CD4-positive, alpha-beta memory T cell (primary cell): ENCODE data around the gene DNAH6. TPM values are rescaled to one million over a fixed set of nuclear protein-coding genes. Genes with fewer than 3 reads are reported as not detected.
A peak's percentile ranks its signal among the peaks of the same experiment; 100 is the strongest.

Experiments used
- CTCF ChIA-PET: fragments of 350-600 bp; sonication (Branson Sonifier 250); formaldehyde crosslinking; loops from one replicate; lab custom pipeline; 2021; ENCODE audit warnings: inconsistent platforms; ENCODE audit not compliant: partially characterized antibody; lab: Charles Lee
- POLR2A ChIA-PET: fragments of 350-600 bp; sonication (Branson Sonifier 250); formaldehyde crosslinking; loops from one replicate; lab custom pipeline; 2021; ENCODE audit not compliant: partially characterized antibody; lab: Charles Lee
- DNase-seq, 5 donors: peaks; one replicate each; pipeline versions ENCODE4 v3.0.0 to v3.0.0-alpha.2; 2020 to 2022; ENCODE audit warnings: mixed read lengths in 1 of 5
- H3K27ac ChIP-seq: one replicate; pipeline ENCODE4 v1.7.0; 2013; ENCODE audit warnings: low read depth, low read length
- H3K27me3 ChIP-seq: 2 replicates; pipeline ENCODE4 v1.7.0; 2013; ENCODE audit warnings: mild to moderate bottlenecking, low read length, moderate library complexity; ENCODE audit not compliant: insufficient read depth
- H3K36me3 ChIP-seq: 2 replicates; pipeline ENCODE4 v1.7.0; 2013; ENCODE audit warnings: mild to moderate bottlenecking, low read length, moderate library complexity; ENCODE audit not compliant: insufficient read depth
- H3K4me1 ChIP-seq: 2 replicates; pipeline ENCODE4 v1.7.0; 2013; ENCODE audit warnings: mild to moderate bottlenecking, low read length, moderate library complexity; ENCODE audit not compliant: insufficient read depth
- H3K4me3 ChIP-seq, 2 donors: one replicate each; pipeline ENCODE4 v1.7.0; 2013; ENCODE audit warnings: low read length in 2 of 2, mild to moderate bottlenecking in 1 of 2
- H3K9me3 ChIP-seq, 2 donors: one replicate each; pipeline ENCODE4 v1.7.0; 2013; ENCODE audit warnings: low read length in 2 of 2, control low read depth in 1 of 2; ENCODE audit not compliant: control insufficient read depth in 1 of 2
- H3K27ac Mint-ChIP-seq, 7 donors: one replicate each; pipeline ENCODE4 v1.8.0; 2020 to 2021; ENCODE audit warnings: mixed read lengths in 7 of 7, mild to moderate bottlenecking in 6 of 7, inconsistent platforms in 3 of 7, moderate library complexity in 3 of 7
- H3K27me3 Mint-ChIP-seq, 2 donors: one replicate each; pipeline ENCODE4 v1.8.0; 2020 to 2021; ENCODE audit warnings: mixed read lengths in 2 of 2
- H3K36me3 Mint-ChIP-seq, 2 donors: one replicate each; pipeline ENCODE4 v1.8.0; 2020 to 2021; ENCODE audit warnings: mixed read lengths in 2 of 2, inconsistent platforms in 1 of 2, mild to moderate bottlenecking in 1 of 2
- H3K4me1 Mint-ChIP-seq, 4 donors: one replicate each; pipeline ENCODE4 v1.8.0; 2020 to 2021; ENCODE audit warnings: mixed read lengths in 4 of 4, mild to moderate bottlenecking in 1 of 4
- H3K4me3 Mint-ChIP-seq, 8 donors: one replicate each; pipeline ENCODE4 v1.8.0; 2020 to 2021; ENCODE audit warnings: mixed read lengths in 8 of 8, mild to moderate bottlenecking in 7 of 8, moderate library complexity in 6 of 8, inconsistent platforms in 3 of 8
- H3K9me3 Mint-ChIP-seq, 8 donors: one replicate each; pipeline ENCODE4 v1.8.0; 2020 to 2021; ENCODE audit warnings: mixed read lengths in 8 of 8, mild to moderate bottlenecking in 5 of 8, inconsistent platforms in 3 of 8, moderate library complexity in 1 of 8
- intact Hi-C: fragments of 100-400 bp; cut with micrococcal nuclease; formaldehyde crosslinking; loops from one replicate; pipeline ENCODE4 v1.15.1; 2023
- polyA plus RNA-seq, 2 donors: library from polyadenylated mRNA; unstranded; fragments of 300-500 nt; fragmentation: Illumina TruSeq; gene quantifications; one replicate each; pipeline ENCODE4 v1.2.3, GENCODE V29; 2021
- total RNA-seq, 2 experiments: library from RNA; stranded (reverse); gene quantifications; one replicate each; pipeline ENCODE4 v1.2.3, GENCODE V29; 2021

DNAH6 gene
- total and polyA plus RNA-seq, 4 experiments from 2014 or later: 0.22 to 2.9 (median 1.2) TPM

- Histone ChIP-seq H3K4me3 (no peak overlapping the region), H3K27me3 (no peaks in the 10 kb centered on the region), H3K9me3 (no peaks in the 10 kb centered on the region), H3K4me1 (peaks cover under 1% of the 10 kb centered on the region), H3K27ac (no peak overlapping the region), H3K36me3 (no peaks in the 10 kb centered on the region)
- Mint-ChIP-seq H3K9me3 (peaks cover 0 to 3% (median 0%) of the 10 kb centered on the region in 8 donors), H3K4me1 (peaks cover 3 to 10% (median 8%) of the 10 kb centered on the region in 4 donors), H3K27ac (no peak overlapping the region), H3K27me3 (no peaks in the 10 kb centered on the region), H3K4me3 (no peak overlapping the region), H3K36me3 (peaks cover 0 to 5% of the 10 kb centered on the region in 2 donors)
- intact Hi-C loops: no loop called here
- DNase-seq: no peak
- POLR2A ChIA-PET: interaction anchor here (0.6 to 1.1 kb wide), 2 partner anchors 10 to 541 kb away, joined by 3 read pairs; no protein-coding TSS in a partner anchor
- CTCF ChIA-PET: no interaction called here
Observed at GRCh38 chr2:84711651-84712050, 195.4 kb downstream of the DNAH6 start.

DNA sequence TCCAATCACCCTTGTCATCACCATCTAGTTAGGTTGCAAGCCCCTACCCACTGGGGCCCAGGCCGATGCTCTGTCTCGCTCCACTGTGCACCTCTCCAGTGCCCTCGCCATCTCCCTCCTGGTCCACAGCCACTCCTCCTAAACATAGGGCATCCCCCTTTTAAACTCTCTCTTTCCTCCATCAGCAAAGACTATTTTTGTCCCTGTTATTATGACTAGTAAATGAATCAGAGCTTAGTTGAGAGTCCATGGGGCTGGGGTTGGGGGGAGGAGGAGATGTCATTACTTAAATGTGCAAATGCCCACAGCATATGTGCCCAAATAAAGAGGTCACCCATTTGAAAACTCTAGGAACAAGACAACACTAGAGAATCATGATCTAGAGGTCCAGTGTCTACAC lies 197.1 kb downstream of the DNAH6 start:
- Mint-ChIP-seq H3K27ac (peak overlapping the region in 1 of 7 donors; percentile 65), H3K27me3 (no peaks in the 10 kb centered on the region), H3K4me3 (no peak overlapping the region), H3K4me1 (peaks cover 12 to 22% (median 18%) of the 10 kb centered on the region in 4 donors), H3K36me3 (peaks cover 0 to 5% of the 10 kb centered on the region in 2 donors), H3K9me3 (peaks cover 0 to 3% (median 0%) of the 10 kb centered on the region in 8 donors)
- intact Hi-C loops: no loop called here
- Histone ChIP-seq H3K9me3 (no peaks in the 10 kb centered on the region), H3K4me3 (no peak overlapping the region), H3K36me3 (no peaks in the 10 kb centered on the region), H3K27me3 (no peaks in the 10 kb centered on the region), H3K4me1 (peaks cover 14% of the 10 kb centered on the region), H3K27ac (no peak overlapping the region)
- no peak for DNase-seq
- POLR2A ChIA-PET: interaction anchor here (0.6 kb wide), 1 partner anchor 61 kb away, joined by 3 read pairs; no protein-coding TSS in a partner anchor
- CTCF ChIA-PET: interaction anchor here (0.9 kb wide), 1 partner anchor 28 kb away, joined by 3 read pairs; no protein-coding TSS in a partner anchor

GRCh38 chr2:84716564-84716963 lies 200.3 kb downstream of the DNAH6 start:
- Mint-ChIP-seq H3K27ac (peak overlapping the region in 4 of 7 donors; percentile 18 to 84 (median 48)), H3K9me3 (peaks cover 0 to 3% (median 0%) of the 10 kb centered on the region in 8 donors), H3K4me1 (peaks cover 14 to 22% (median 16%) of the 10 kb centered on the region in 4 donors), H3K27me3 (no peaks in the 10 kb centered on the region), H3K36me3 (no peaks in the 10 kb centered on the region), H3K4me3 (no peak overlapping the region)
- ChIA-PET CTCF (interaction anchor here (0.9 to 1.7 kb wide), 2 partner anchors 25 to 210 kb away, joined by 3 to 7 read pairs; no protein-coding TSS in a partner anchor), POLR2A (interaction anchor here (1.4 to 1.5 kb wide), 2 partner anchors 9 to 14 kb away, joined by 3 read pairs; no protein-coding TSS in a partner anchor)
- H3K36me3 ChIP-seq: no peaks in the 10 kb centered on the region
- no peak overlapping the region for H3K4me3 ChIP-seq
- H3K9me3 ChIP-seq: no peaks in the 10 kb centered on the region
- H3K27me3 ChIP-seq: no peaks in the 10 kb centered on the region
- peaks cover 18% of the 10 kb centered on the region for H3K4me1 ChIP-seq
- H3K27ac ChIP-seq: no peak overlapping the region
- intact Hi-C loops: no loop called here
- no peak for DNase-seq

DNA sequence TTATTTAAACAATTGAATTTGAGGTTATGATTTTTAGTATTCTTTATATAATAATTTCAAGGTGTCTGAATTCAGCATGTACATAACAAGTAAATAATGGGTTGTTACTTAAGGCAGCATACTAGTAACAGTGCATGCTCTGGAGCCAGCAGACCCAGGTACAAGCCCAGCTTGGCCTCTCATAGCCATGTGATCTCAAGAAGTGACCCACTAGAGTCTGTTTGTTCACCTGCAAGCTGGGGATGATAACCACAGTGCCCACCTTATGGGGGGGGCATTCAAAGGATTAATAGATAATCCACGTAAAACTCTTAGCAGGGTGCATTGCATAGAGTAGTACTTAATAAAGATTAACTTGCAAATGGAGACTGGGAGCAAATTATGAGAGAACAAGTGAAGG lies 201.0 kb downstream of the DNAH6 start:
- no peaks in the 10 kb centered on the region for H3K9me3 ChIP-seq
- H3K36me3 ChIP-seq: no peaks in the 10 kb centered on the region
- CTCF ChIA-PET: interaction anchor here (0.9 to 1.7 kb wide), 2 partner anchors 24 to 48 kb away, joined by 3 to 7 read pairs; no protein-coding TSS in a partner anchor
- H3K4me3 Mint-ChIP-seq: peak overlapping the region in 1 of 8 donors; percentile 40
- peaks cover 0 to 3% (median 0%) of the 10 kb centered on the region in 8 donors for H3K9me3 Mint-ChIP-seq
- H3K36me3 Mint-ChIP-seq: no peaks in the 10 kb centered on the region
- H3K27me3 ChIP-seq: no peaks in the 10 kb centered on the region
- intact Hi-C loops: no loop called here
- peak overlapping the region in 2 of 7 donors; percentile 15 to 88 for H3K27ac Mint-ChIP-seq
- H3K4me1 ChIP-seq: peaks cover 18% of the 10 kb centered on the region
- H3K27me3 Mint-ChIP-seq: no peaks in the 10 kb centered on the region
- peaks cover 14 to 22% (median 16%) of the 10 kb centered on the region in 4 donors for H3K4me1 Mint-ChIP-seq
- H3K27ac ChIP-seq: no peak overlapping the region
- DNase-seq: no peak
- POLR2A ChIA-PET: interaction anchor here (1.4 to 1.5 kb wide), 2 partner anchors 10 to 15 kb away, joined by 3 read pairs; no protein-coding TSS in a partner anchor
- no peak overlapping the region for H3K4me3 ChIP-seq

DNA sequence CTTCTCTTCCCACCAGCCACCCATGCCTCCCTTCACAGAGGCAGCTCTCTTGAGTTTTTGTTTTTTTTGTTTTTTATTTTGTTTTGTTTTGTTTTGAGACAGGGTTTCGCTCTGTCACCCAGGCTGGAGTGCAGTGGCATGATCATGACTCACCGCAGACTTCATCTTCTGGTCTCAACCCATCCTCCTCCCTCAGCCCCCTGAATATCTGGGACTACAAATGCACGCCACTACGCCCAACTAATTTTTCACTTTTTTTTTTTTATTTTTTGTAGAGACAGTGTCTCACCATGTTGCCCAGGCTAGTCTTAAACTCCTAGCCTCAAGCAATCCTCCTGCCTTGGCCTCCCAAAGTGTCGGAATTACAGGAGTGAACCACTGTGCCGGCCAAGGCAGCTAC lies 203.1 kb downstream of the DNAH6 start:
- no peak overlapping the region for H3K4me3 ChIP-seq
- ChIA-PET POLR2A (no interaction called here), CTCF (interaction anchor here (1.2 kb wide), 1 partner anchor 12 kb away, joined by 3 read pairs; no protein-coding TSS in a partner anchor)
- no peaks in the 10 kb centered on the region for H3K36me3 ChIP-seq
- intact Hi-C loops: no loop called here
- H3K9me3 ChIP-seq: no peaks in the 10 kb centered on the region
- Mint-ChIP-seq H3K36me3 (no peaks in the 10 kb centered on the region), H3K27me3 (no peaks in the 10 kb centered on the region), H3K4me3 (peak overlapping the region in 2 of 8 donors; percentile 2 to 34), H3K27ac (peak overlapping the region in 1 of 7 donors; percentile 25), H3K9me3 (no peaks in the 10 kb centered on the region), H3K4me1 (peaks cover 21 to 30% (median 26%) of the 10 kb centered on the region in 4 donors)
- DNase-seq: no peak
- no peak overlapping the region for H3K27ac ChIP-seq
- H3K27me3 ChIP-seq: no peaks in the 10 kb centered on the region
- peaks cover 21% of the 10 kb centered on the region for H3K4me1 ChIP-seq

GRCh38 chr2:84723831-84724230 lies 207.5 kb downstream of the DNAH6 start:
- Mint-ChIP-seq H3K27me3 (no peaks in the 10 kb centered on the region), H3K36me3 (peaks cover 0 to 6% of the 10 kb centered on the region in 2 donors), H3K9me3 (peaks cover 0 to 10% (median 3%) of the 10 kb centered on the region in 8 donors), H3K4me1 (peaks cover 8 to 15% (median 13%) of the 10 kb centered on the region in 4 donors), H3K4me3 (peak overlapping the region in 1 of 8 donors; percentile 34), H3K27ac (peak overlapping the region in 3 of 7 donors; percentile 5 to 29 (median 15))
- intact Hi-C loops: no loop called here
- H3K27me3 ChIP-seq: no peaks in the 10 kb centered on the region
- CTCF ChIA-PET: no interaction called here
- peaks cover 3% of the 10 kb centered on the region for H3K4me1 ChIP-seq
- no peak for DNase-seq
- POLR2A ChIA-PET: no interaction called here
- H3K27ac ChIP-seq: no peak overlapping the region
- H3K36me3 ChIP-seq: no peaks in the 10 kb centered on the region
- no peak overlapping the region for H3K4me3 ChIP-seq
- H3K9me3 ChIP-seq: no peaks in the 10 kb centered on the region

DNA sequence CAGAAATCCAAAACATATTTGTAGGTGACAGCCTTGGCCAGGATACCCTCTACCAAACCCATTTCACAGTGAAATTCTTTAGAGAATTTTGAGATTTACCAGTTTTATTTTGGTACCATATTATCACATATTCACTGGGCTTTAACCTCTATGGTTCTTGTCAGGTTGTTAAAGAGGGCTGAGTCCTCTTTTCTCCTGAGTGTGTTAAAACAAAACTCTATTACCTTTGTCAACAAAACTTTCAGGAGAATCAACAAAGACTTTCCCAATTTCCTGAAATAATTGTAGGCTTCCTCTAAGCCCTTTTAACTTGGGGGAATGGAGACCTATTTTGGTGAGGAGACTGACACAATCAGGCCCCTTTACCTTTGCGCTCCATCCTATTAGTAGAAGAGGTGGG lies 209.4 kb downstream of the DNAH6 start:
- Mint-ChIP-seq H3K27me3 (no peaks in the 10 kb centered on the region), H3K4me3 (no peak overlapping the region), H3K36me3 (peaks cover 0 to 6% of the 10 kb centered on the region in 2 donors), H3K27ac (no peak overlapping the region), H3K4me1 (peaks cover 6 to 19% (median 15%) of the 10 kb centered on the region in 4 donors), H3K9me3 (peaks cover 0 to 10% (median 3%) of the 10 kb centered on the region in 8 donors)
- H3K27me3 ChIP-seq: no peaks in the 10 kb centered on the region
- POLR2A ChIA-PET: no interaction called here
- CTCF ChIA-PET: no interaction called here
- H3K4me1 ChIP-seq: peaks cover 3% of the 10 kb centered on the region
- H3K36me3 ChIP-seq: no peaks in the 10 kb centered on the region
- intact Hi-C loops: no loop called here
- DNase-seq: no peak
- H3K27ac ChIP-seq: no peak overlapping the region
- no peaks in the 10 kb centered on the region for H3K9me3 ChIP-seq
- no peak overlapping the region for H3K4me3 ChIP-seq
